Ascending aorta (tissue), 2 donors: ENCODE measurements around the gene TSTD1. TPM values are rescaled to one million over a fixed set of nuclear protein-coding genes. Genes with fewer than 3 reads are reported as not detected.

Source experiments
- DNase-seq, 2 donors: peaks; one replicate each; pipeline ENCODE4 v3.0.0-alpha.2; 2019; ENCODE audit warnings: low spot score in 2 of 2
- H3K27ac ChIP-seq, 2 donors: fragments of 200-600 bp; sonication (generic); one replicate each; pipeline ENCODE4 v1.5.1; 2016 to 2017; ENCODE audit warnings: mild to moderate bottlenecking in 1 of 2
- H3K27me3 ChIP-seq: fragments of 200-600 bp; sonication (generic); one replicate; pipeline ENCODE4 v1.5.1; 2017
- H3K36me3 ChIP-seq, 2 donors: fragments of 200-600 bp; sonication (generic); one replicate each; pipeline ENCODE4 v1.5.1; 2016
- H3K4me1 ChIP-seq, 2 donors: fragments of 200-600 bp; sonication (generic); one replicate each; pipeline ENCODE4 v1.5.1; 2016 to 2017; ENCODE audit warnings: mild to moderate bottlenecking in 1 of 2
- H3K4me3 ChIP-seq, 2 donors: fragments of 200-600 bp; sonication (generic); one replicate each; pipeline ENCODE4 v1.5.1; 2016 to 2017; ENCODE audit warnings: mild to moderate bottlenecking in 1 of 2
- H3K9me3 ChIP-seq, 2 donors: fragments of 200-600 bp; sonication (generic); one replicate each; pipeline ENCODE4 v1.5.1; 2016
- intact Hi-C: fragments of 100-400 bp; cut with DNase I; formaldehyde crosslinking; loops from one replicate; pipeline ENCODE4 v1.15.1; 2023
- total RNA-seq: library from RNA; depleted of rRNA; stranded (reverse); fragments of >200 nt; gene quantifications from one replicate; pipeline ENCODE4 v1.1.0, GENCODE V29; 2016
- TF ChIP-seq, protein P1 (sequence below), 3 experiments: fragments of 200-600 bp in 2 of 3; fragments of 450-650 bp in 1 of 3; sonication (generic) in 2 of 3; IDR thresholded peaks; one replicate each; pipeline ENCODE4 v1.5.1; 2016 to 2019; ENCODE audit warnings: antibody characterized with exemption in 3 of 3, mild to moderate bottlenecking in 1 of 3, moderate library complexity in 1 of 3

Gene TSTD1
- total RNA-seq, 1 donor from 2014 or later, result not detected

DNA sequence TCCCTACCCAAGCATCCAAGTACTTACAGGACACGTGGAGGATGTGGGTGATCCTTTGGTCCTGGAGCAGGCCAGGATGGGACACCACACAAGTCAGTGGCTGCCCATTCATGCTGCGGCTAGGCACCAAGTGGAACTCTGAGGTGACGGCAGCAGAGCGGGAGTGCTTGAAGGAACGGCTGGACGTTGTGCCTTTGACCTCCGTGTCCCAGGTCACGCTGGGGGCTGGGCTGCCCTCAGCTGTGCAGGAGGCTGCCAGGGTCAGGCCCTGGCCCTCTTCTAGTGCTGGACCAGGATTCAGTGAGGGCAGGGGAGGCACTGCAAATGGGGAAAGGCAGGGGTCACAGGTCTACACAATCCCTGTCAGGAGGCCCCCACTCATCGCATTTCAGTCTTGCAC lies 38.7 kb upstream of the TSTD1 start:
- TF ChIP-seq, protein P1, sequence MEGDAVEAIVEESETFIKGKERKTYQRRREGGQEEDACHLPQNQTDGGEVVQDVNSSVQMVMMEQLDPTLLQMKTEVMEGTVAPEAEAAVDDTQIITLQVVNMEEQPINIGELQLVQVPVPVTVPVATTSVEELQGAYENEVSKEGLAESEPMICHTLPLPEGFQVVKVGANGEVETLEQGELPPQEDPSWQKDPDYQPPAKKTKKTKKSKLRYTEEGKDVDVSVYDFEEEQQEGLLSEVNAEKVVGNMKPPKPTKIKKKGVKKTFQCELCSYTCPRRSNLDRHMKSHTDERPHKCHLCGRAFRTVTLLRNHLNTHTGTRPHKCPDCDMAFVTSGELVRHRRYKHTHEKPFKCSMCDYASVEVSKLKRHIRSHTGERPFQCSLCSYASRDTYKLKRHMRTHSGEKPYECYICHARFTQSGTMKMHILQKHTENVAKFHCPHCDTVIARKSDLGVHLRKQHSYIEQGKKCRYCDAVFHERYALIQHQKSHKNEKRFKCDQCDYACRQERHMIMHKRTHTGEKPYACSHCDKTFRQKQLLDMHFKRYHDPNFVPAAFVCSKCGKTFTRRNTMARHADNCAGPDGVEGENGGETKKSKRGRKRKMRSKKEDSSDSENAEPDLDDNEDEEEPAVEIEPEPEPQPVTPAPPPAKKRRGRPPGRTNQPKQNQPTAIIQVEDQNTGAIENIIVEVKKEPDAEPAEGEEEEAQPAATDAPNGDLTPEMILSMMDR (IDR thresholded peaks at IDR 0.05), result no peak
- no peaks in the 10 kb centered on the region for H3K27me3 ChIP-seq
- no peaks in the 10 kb centered on the region for H3K4me1 ChIP-seq
- H3K27ac ChIP-seq, result no peak overlapping the region
- H3K36me3 ChIP-seq, result no peaks in the 10 kb centered on the region
- DNase-seq, result no peak
- H3K4me3 ChIP-seq, result no peak overlapping the region
- no peaks in the 10 kb centered on the region for H3K9me3 ChIP-seq
- intact Hi-C loops, result no loop called here

DNA sequence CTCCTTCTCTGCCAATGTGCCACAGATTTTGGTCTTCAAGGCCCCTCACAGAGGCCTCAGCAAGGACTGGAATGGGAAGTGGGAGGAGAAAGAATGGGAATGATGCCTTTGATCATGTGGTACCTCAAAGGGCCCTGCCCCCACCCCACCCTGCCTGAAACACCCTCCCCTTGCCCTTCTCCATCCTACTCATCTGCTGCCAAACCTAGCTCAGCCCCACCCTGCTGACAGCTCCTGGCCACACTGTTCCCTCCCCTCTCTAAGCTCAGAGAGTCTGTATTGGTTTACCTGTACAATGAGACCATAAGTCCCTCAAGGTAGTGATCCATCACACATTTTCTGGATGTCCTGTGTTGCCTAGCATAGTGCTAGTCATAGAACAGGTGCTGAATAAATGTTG lies 37.6 kb upstream of the TSTD1 start:
- H3K4me1 ChIP-seq, result no peaks in the 10 kb centered on the region
- intact Hi-C loops, result no loop called here
- H3K27ac ChIP-seq, result no peak overlapping the region
- no peak for DNase-seq
- TF ChIP-seq, protein P1 (IDR thresholded peaks at IDR 0.05), result no peak
- H3K4me3 ChIP-seq, result no peak overlapping the region
- no peaks in the 10 kb centered on the region for H3K9me3 ChIP-seq
- H3K36me3 ChIP-seq, result no peaks in the 10 kb centered on the region
- no peaks in the 10 kb centered on the region for H3K27me3 ChIP-seq

DNA sequence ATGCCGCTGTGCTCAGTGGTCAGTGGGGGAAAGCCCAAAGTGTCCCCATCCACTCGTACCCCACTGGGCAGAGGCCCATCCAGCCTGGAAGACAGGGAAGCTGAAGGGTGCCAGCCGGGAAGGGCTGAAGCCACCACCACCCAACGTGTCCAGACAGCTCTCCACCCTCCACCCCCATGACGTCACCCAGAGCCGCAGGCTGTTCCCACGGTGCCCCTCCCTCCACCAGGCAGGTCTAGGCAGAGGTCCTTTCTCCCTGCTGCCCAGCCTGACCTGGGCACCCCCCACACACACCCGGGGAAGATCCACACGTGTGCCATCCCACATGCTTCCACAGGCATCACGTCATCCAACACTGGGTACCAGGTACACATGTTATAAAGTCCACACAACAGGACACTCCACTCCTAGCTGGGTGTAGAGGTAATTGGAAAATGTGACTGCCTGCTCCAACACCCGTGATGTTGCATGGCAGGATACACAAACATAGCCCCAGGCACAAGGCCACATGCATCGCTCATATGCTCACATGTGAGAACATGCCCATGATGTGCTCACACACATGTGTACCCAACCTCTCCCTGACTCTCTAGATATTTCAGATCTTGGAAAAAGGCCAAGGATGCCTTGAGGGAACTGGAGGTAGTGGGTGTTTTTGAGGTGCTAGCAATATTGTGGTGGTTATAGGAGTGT lies 36.1 kb upstream of the TSTD1 start:
- H3K27me3 ChIP-seq, result no peaks in the 10 kb centered on the region
- H3K27ac ChIP-seq, result no peak overlapping the region
- intact Hi-C loops, result no loop called here
- no peaks in the 10 kb centered on the region for H3K4me1 ChIP-seq
- H3K36me3 ChIP-seq, result no peaks in the 10 kb centered on the region
- no peak for DNase-seq
- no peaks in the 10 kb centered on the region for H3K9me3 ChIP-seq
- no peak overlapping the region for H3K4me3 ChIP-seq
- TF ChIP-seq, protein P1 (IDR thresholded peaks at IDR 0.05), result no peak

DNA sequence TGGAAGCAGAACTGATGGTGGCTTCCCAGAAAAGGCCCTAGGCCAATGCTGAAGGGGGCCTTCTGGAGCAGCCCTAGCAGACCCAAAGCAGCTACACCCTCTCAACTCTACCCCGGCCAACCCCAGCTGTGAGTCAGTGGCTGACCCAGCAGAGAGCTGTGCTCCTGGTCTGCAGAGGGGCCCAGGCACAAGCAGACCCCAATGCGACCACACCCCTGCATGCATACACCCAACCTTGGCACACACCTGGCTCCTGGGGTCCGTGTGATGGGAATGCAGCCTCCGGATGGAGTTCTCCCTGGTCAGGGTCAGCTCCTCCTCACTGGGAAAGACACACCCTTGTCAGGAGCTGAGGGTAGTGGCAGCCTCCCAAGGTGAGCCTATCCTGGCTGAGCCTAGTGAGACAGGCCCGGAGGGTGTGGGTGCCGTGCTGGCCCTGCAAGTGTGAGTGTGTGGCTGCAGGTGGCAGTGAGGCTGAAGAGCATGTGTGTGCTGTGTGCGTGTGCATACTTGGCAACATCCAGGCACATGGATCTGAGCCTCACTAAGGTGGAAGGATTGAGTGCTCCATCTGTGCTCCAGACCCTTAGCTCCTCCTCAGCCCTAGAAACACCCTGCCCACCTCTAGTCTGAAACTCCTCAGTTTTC lies 34.8 kb upstream of the TSTD1 start:
- no peak for DNase-seq

DNA sequence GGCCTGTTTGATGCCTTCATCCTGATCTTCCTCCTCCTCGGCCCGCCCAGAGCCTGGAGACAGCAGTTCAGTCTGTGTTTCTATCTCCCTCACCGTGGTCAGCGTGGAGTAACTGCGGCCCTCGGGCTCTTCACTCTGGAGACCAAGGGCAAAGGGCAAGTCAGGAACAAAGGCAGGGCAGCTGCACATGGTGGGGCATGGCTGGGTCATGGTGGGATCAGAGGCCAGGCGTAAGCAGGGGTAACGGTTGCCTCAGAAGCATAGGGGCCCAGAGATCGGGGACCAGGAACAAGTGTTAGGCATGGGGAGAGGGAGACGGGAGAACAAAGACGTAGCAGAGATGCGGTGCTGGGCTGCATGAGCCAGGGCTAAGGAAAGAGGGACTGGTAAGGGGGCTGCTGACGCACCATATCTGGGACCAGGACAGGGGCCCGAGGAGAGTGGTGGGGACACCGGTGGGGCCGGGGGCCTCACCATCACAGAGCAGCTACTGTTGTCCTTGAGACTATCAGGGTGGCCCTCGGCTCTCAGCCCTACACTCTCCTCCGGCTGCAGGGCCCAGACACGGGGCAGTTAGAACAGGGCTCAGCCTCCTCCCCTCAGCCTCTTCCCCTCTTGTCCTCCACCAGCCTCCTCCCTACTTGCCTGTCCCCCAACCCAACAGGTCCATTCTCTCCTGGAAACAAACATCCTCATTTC lies 34.1 kb upstream of the TSTD1 start:
- Histone ChIP-seq H3K9me3 (no peaks in the 10 kb centered on the region), H3K4me3 (no peak overlapping the region), H3K27me3 (no peaks in the 10 kb centered on the region), H3K36me3 (no peaks in the 10 kb centered on the region), H3K4me1 (no peaks in the 10 kb centered on the region), H3K27ac (no peak overlapping the region)
- DNase-seq, result no peak
- TF ChIP-seq, protein P1 (IDR thresholded peaks at IDR 0.05), result no peak
- intact Hi-C loops, result no loop called here

More for the DNA sequence above, 34.8 kb upstream of the TSTD1 start:
- Histone ChIP-seq H3K4me1 (no peaks in the 10 kb centered on the region), H3K27me3 (no peaks in the 10 kb centered on the region), H3K36me3 (no peaks in the 10 kb centered on the region), H3K4me3 (no peak overlapping the region), H3K9me3 (no peaks in the 10 kb centered on the region), H3K27ac (no peak overlapping the region)
- intact Hi-C loops, result no loop called here
- TF ChIP-seq, protein P1 (IDR thresholded peaks at IDR 0.05), result no peak
